Right lobe of liver (tissue), 4 donors: Measurements from ENCODE around the gene EPHX1.

ENCODE experiments used
- CTCF ChIP-seq, 4 donors: fragments of 200-600 bp in 3 of 4; fragments of 450-650 bp in 1 of 4; IDR thresholded peaks; one replicate each; pipeline versions ENCODE4 v1.5.1 to v1.8.0; 2016 to 2022; ENCODE audit warnings: antibody characterized with exemption in 4 of 4, mild to moderate bottlenecking in 2 of 4
- POLR2A ChIP-seq: fragments of 450-650 bp; IDR thresholded peaks from one replicate; pipeline ENCODE4 v1.6.1; 2017; ENCODE audit warnings: antibody characterized with exemption, mild to moderate bottlenecking
- donor health status: DM: no; HTN: no; CAD: no.
- donor health status: DM: no; HTN: no; CAD: no.
- donor health status: DM: no; HTN: yes; CAD: no.

GRCh38 chr1:225827076-225827475 is 17.2 kb downstream of the EPHX1 start:
- TF ChIP-seq POLR2A (no peak), CTCF (IDR thresholded peaks at IDR 0.05) (no peak)
